ENCODE measurements around the gene FRMD8. TPM values are rescaled to one million over a fixed set of nuclear protein-coding genes. Genes with fewer than 3 reads are reported as not detected.

FRMD8 gene
- polyA plus RNA-seq, 1 donor from 2014 or later, result 22.2 TPM

- TF ChIP-seq SMC3 (conservative IDR thresholded peaks at IDR 0.05; ENCODE audit: poor library complexity), result no peak
- no peak for TF ChIP-seq EZH2 (IDR thresholded peaks at IDR 0.05; ENCODE audit: borderline replicate concordance, insufficient read depth, low read length, poor library complexity, severe bottlenecking)
- no peak for TF ChIP-seq EP300 (conservative IDR thresholded peaks at IDR 0.05; ENCODE audit: poor library complexity, severe bottlenecking)
- TF ChIP-seq RAD21 (conservative IDR thresholded peaks at IDR 0.05), result no peak
- no peak for TF ChIP-seq REST (IDR thresholded peaks at IDR 0.05; ENCODE audit: borderline replicate concordance)
- no peak for TF ChIP-seq TAF1 (IDR thresholded peaks at IDR 0.05; ENCODE audit: low read depth)
- no peak overlapping the region for H3K4me2 ChIP-seq (ENCODE audit: low read length)
- no peaks in the 10 kb centered on the region for H3F3A ChIP-seq (ENCODE audit: insufficient read depth, low read length, poor library complexity, severe bottlenecking)
- H3K36me3 ChIP-seq (ENCODE audit: insufficient read depth, low read length), result no peaks in the 10 kb centered on the region
- no peaks in the 10 kb centered on the region for H4K20me1 ChIP-seq (ENCODE audit: insufficient read depth)
- no peak overlapping the region for H3K9ac ChIP-seq (ENCODE audit: low read length)
- no peak overlapping the region for H3K4me3 ChIP-seq (ENCODE audit: low read length)
- H3K27me3 ChIP-seq (ENCODE audit: insufficient read depth, low read depth, low read length), result no peaks in the 10 kb centered on the region
- no peak overlapping the region for H3K27ac ChIP-seq (ENCODE audit: low read length)
- H2AFZ ChIP-seq (ENCODE audit: low read depth, low read length), result no peak overlapping the region
- no peaks in the 10 kb centered on the region for H3K9me3 ChIP-seq (ENCODE audit: low read length)
- H3K79me2 ChIP-seq (replicated peaks; ENCODE audit: insufficient read depth, low read length), result peaks cover 5% of the 10 kb centered on the region
- H3K9me2 ChIP-seq (ENCODE audit: insufficient read depth, low read length), result no peaks in the 10 kb centered on the region
Observed at GRCh38 chr11:65434057-65434666, 47.7 kb downstream of the FRMD8 start.

- TF ChIP-seq EZH2 (IDR thresholded peaks at IDR 0.05; ENCODE audit: borderline replicate concordance, insufficient read depth, low read length, poor library complexity, severe bottlenecking) (no peak), RAD21 (conservative IDR thresholded peaks at IDR 0.05) (no peak), EP300 (conservative IDR thresholded peaks at IDR 0.05; ENCODE audit: poor library complexity, severe bottlenecking) (no peak), REST (IDR thresholded peaks at IDR 0.05; ENCODE audit: borderline replicate concordance) (no peak), SMC3 (conservative IDR thresholded peaks at IDR 0.05; ENCODE audit: poor library complexity) (no peak), MXI1 (conservative IDR thresholded peaks at IDR 0.05; ENCODE audit: poor library complexity, severe bottlenecking) (no peak), TAF1 (IDR thresholded peaks at IDR 0.05; ENCODE audit: low read depth) (no peak), POLR2AphosphoS5 (IDR thresholded peaks at IDR 0.05) (no peak), CTCF (IDR thresholded peaks at IDR 0.05; ENCODE audit: poor library complexity, severe bottlenecking) (no peak)
- no peaks in the 10 kb centered on the region for H3F3A ChIP-seq (ENCODE audit: insufficient read depth, low read length, poor library complexity, severe bottlenecking)
- no peak overlapping the region for H3K27ac ChIP-seq (ENCODE audit: low read length)
- H3K4me2 ChIP-seq (ENCODE audit: low read length), result no peak overlapping the region
- no peaks in the 10 kb centered on the region for H3K36me3 ChIP-seq (ENCODE audit: insufficient read depth, low read length)
- no peaks in the 10 kb centered on the region for H3K9me3 ChIP-seq (ENCODE audit: low read length)
- H3K4me3 ChIP-seq (ENCODE audit: low read length), result no peak overlapping the region
- peaks cover 1% of the 10 kb centered on the region for H3K79me2 ChIP-seq (replicated peaks; ENCODE audit: insufficient read depth, low read length)
- no peak overlapping the region for H3K9ac ChIP-seq (ENCODE audit: low read length)
- no peak overlapping the region for H2AFZ ChIP-seq (ENCODE audit: low read depth, low read length)
- no peaks in the 10 kb centered on the region for H3K27me3 ChIP-seq (ENCODE audit: insufficient read depth, low read depth, low read length)
- no peaks in the 10 kb centered on the region for H4K20me1 ChIP-seq (ENCODE audit: insufficient read depth)
- no peaks in the 10 kb centered on the region for H3K9me2 ChIP-seq (ENCODE audit: insufficient read depth, low read length)
Observed at GRCh38 chr11:65434667-65435410, 48.4 kb downstream of the FRMD8 start.

All from neural cell (in vitro differentiated cells).